CD4-positive, alpha-beta T cell treated with Interleukin-12 subunit alpha and Interleukin-12 subunit beta, for 1 hour (primary cell): Measurements from ENCODE around the gene ZBTB24.
"Not testable (repeated sequence)": the region's sequence is repeated elsewhere in the genome, so short reads cannot be mapped to it uniquely, and the experiment has no call there.

Experiments used
- DNase-seq: peaks from one replicate; pipeline ENCODE4 v3.0.0-alpha.2; 2020

Gene ZBTB24

DNA sequence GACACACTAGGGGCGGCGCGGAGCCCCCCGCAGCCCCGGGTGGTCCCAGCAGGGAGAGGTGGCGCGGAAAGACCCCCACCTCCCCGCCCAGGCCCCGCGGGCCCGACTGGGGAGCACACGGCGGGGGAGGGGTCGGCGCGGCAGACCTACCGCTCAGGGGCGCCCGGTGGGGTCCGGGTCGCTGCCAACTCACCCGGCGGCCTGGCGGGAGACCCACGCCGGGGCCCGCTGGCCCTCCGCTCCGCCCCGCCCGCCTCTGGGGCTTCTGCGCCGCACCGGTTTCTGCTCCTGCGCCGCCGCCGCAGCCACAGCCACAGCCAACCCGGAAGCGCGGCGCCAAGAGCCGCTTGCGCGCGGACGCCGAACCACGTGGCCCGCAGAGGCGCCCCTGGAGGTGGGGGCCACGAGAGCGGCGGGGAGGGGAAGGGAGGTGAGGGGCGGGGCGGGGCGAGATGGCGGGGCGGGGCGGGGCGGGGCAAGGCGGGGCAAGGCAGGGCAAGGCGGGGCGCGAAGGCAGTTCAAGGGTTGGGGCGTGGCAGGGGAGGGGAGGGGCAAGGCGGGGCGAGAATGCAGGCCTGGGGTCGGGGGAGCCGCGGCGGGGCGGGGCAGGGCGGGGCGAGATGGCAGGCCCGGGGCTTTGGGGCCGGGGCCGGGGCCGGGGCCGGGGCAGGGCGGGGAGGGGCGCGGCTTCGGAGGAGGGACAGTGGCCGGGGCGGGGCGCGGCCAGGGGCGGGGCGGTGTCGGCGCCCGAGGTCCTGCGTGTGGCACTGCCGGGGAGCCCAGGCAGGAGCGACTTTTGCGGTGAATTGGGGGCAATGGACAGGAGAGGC lies at the start of gene ZBTB24:
ZBTB24 (minus strand) TSS at position 315 of the 830 bp plus-strand sequence. CDS start 1,193 bp downstream, outside the sequence.
- peak; percentile 92 for DNase-seq

DNA sequence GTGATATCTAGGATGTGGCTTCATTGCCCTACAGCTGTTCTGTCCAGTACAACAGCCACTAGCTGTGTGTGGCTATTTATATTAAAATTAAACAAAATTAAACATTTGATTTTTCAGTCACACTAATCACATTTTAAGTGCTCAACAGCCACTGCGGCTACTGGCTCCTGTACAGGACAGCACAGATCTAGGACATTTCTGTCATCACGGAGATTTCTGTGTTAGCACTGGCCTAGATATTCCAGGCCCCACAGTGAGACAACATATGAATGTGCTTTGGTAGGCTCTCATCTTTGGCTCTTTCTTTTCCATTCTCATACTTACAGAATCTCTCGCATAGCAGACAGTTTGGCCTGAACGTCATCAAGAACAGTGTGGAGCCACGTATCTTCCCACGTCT lies 48.4 kb upstream of the ZBTB24 start:
- DNase-seq = no peak

DNA sequence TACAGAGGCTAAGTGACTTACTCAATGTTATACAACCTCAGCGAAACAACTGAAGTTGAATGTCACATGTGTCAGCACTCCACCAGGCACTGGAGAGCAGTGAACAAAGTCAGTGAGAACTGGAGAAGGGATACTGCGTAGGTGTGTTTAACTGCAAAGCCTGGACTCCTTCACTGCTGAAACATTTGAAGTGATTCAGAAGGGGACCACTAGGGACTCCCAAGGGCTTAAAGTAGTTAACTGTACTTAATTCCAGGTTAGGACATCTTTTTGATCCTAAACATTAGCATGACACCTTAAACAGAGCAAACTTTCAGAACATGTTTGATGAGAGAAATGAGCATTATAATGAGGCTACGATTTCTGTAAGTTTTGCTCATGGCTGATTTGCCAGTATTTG lies 45.0 kb upstream of the ZBTB24 start:
- no peak for DNase-seq

DNA sequence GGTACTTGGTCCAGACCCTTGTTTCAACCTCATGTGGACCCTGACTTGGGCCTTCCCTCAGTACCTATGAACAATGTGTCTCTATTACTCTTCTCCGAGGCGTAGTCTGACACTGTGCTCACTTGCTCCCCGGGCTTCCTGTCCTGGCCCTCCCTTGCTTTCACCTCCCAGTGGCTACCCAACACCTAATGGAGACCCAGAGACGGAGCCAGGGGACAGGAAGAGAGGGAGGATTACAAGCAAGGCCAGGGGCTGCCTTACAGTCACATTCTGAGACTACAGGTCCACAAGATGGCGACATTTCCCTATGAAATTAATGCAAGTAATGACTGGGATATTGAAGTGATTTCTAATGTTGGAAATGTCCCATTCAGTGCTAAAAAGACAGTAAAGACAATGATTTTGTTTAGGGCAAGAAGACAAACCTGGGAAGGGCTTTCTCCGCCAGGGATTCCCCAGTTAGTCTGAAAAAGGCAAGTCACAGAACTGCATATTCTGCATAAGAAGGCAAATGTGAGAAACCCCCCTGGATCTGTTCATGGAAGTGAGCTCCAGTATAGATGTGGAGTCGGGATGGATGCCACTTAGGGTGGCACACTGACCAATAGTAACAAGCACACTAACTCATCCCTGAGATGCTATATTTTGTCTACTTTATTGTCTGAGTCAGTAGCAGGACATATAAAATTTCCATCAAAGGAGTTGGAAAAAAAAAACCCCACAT lies 44.0 kb upstream of the ZBTB24 start:
- DNase-seq = peak; percentile 69

DNA sequence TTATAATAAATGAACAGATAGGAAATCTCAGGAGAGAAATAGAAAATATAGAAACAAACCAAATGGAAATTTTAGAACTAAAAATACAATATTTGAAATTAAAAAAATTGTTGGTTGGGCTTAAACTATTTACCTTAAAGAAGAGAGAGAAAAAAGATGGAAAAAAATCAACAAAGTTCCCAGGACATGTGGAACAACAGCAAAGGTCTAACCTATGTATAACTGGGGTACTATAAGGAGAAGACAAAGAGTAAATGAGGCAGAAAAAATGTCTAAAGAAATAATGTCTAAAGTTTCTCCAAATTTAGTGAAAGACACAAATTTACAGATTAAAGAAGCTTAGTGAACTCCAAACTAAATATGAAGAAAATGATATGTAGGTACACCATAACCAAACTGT lies 41.1 kb upstream of the ZBTB24 start:
- no peak for DNase-seq

DNA sequence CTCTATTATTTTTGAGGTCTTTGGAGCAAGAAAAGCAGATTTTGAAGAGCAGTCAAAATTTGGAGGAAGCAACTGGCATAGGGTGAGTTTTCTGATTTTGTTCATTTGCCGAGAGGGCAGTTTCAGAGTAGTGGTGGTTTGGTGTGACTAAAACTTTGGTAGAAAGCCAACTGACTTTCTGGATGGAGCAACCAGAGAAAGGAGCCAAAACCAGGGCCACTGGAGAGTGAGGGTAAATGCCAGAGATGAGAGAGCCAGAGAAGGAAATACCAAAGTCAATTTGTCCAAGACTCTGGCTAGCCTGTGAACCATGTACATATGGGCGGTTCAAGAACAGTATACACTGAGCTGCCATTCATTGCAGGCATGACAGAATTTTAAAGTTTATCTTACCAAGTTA lies 40.5 kb upstream of the ZBTB24 start:
- no peak for DNase-seq

DNA sequence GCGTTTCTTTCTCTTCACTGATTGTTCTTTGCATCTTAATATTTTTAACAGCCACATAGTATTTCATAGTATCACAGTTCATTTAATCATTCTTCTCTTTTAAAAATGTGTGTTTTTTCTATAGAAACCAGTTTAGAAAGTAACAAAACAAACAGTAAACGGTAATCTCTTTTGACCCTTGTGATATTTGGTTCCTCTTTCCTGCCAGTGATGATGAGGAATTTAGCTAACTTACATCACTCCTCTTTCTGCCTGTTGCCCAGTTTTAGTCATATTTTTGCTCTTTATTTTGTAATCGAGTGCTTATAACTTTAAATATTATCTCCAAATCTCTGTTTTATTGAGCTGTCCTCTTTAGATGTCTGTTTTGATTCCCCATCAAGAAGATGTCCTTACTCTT lies 38.1 kb upstream of the ZBTB24 start:
- no peak for DNase-seq

DNA sequence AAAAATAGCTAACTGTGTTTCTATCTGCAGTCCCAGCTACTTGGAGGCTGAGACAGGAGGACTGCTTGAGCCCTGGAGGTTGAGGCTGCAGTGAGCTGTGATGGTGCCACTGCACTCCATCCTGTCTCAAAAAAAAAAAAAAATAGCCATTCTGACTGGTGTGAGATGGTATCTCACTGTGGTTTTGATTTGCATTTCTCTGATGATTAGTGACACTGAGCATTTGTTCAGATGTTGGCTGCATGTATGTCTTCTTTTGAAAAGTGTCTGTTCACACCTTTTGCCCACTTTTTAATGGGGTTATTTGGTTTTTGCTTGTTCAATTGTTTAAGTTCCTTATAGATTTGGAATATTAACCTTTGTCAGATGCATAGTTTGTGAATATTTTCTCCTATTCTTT lies 36.6 kb upstream of the ZBTB24 start:
- not testable (repeated sequence) for DNase-seq

DNA sequence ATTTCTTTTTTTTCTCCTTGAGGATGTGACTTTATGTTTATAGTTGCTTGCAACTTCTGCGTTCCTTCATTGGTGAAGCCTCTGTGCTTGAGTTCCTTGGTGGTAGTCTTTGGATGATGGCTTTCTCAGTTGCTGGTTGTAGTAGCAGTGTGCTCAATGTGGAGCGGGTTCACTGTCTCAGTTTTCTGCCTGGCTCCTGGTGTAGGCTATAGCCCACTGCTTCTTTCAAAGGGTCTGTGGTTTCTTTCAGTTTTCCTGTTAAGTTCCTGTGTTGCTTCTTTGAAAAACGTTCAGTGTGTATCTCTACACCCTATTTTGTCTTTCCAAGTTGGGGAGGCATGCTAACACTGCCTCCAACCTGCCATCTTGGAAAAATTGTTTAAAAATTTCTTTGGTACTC lies 33.9 kb upstream of the ZBTB24 start:
- no peak for DNase-seq

DNA sequence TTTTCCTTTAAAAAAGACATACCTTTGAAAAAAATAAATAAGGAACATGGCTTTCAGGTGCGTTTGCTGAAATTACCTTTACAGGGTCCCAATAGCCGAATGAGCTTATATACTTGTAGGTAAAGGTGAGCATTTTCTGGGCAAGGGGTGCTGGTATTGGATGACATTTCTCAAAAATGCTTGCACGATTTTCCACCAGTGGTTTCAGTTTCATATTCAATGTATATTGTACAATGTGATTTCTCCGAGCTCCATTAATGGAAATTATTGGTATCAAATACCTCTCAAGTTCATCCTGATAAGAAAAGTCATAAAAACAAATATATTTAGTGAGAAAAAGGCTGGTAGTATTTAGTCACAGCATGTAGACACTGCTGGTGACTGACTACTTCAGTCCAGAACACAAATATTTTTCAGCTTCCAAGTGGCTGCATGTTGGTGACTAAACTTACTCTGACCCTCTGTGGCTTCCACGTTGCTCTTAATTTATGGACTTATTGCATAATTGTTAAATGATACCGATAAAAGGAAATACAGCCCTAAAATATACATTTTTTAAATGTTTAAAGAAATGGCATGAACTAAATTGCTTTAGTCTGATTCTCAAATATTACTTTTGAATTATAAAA lies 32.9 kb upstream of the ZBTB24 start:
- peak; percentile 26 for DNase-seq

DNA sequence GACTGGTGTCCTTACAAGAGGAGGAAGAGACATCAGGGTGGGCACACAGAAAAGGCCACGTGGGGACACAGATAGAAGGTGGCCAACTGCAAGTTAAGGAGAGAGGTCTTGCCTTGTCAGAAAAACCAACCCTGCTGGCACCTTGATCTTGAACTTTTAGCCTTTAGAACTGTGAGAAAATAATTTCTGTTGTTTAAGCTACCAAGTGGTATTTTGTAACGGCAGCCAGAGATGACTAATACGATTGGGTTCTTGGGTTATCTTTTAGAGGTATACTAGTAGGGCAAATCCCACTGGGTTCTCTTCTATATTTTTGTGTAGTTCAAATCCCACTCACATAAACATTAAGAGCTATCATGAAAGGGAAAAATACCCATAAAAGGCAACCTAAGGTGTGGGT lies 31.9 kb upstream of the ZBTB24 start:
- no peak for DNase-seq

DNA sequence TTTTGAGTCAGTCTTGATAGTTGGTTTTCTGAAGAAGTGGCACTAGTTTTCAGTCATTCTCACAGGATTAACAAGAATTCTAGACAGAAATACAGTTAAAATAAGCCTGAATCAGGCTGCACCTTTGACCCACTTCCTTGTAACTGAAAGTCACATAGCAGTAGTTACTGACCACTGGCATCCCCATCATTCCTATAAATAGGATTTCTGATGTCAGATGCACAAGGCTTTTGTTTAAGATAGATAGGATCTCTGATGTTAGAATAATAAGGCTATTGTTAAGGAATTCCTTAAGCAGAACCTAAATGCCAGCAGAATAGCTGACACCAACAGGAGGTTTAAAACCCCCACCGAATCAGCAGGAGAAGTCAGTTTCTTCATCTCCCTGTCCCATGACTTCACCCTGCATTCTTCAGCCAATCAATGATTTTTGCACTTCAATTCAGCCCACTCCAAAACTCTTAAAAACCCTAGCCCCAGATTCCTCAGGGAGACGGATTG lies 30.6 kb upstream of the ZBTB24 start:
- DNase-seq = no peak

DNA sequence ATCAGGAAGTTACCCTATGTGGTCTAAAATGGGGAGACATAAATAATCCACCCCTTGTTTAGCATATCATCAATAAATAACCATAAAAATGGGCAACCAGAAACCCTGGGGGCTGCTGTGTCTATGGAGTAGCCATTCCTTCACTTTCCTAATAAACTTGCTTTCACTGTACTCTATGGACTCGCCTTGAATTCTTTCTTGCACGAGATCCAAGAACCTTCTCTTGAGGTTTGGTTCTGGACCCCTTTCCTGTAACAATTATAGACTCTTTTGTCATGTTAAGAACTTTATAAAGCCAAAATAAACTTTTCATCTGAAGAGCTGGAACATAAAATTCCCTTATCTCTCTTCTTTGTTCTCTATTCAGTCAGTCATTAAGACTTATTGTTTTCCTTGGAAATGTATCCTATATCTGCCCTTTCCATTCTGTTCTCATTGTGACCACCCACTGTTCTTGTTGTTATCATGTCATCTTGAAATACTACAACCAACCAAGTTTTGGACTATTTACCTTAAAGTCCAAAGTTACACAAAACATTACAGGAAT lies 29.3 kb upstream of the ZBTB24 start:
- DNase-seq = no peak

DNA sequence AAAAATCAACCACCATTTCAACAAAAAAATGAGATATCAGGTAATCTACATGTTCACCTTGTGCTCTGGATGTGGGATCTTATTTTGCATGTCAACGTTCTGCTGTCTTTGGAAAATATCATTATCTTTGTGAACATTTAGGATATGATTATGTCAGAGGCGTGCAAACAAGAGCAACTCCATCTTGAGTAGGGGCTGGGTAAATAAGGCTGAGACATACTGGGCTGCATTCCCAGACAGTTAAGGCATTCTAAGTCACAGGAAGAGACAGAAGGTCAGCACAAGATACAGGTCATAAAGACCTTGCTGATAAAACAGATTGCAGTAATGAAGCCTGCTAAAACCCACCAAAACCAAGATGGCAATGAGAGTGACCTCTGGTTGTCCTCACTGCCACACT lies 28.8 kb upstream of the ZBTB24 start:
- no peak for DNase-seq

DNA sequence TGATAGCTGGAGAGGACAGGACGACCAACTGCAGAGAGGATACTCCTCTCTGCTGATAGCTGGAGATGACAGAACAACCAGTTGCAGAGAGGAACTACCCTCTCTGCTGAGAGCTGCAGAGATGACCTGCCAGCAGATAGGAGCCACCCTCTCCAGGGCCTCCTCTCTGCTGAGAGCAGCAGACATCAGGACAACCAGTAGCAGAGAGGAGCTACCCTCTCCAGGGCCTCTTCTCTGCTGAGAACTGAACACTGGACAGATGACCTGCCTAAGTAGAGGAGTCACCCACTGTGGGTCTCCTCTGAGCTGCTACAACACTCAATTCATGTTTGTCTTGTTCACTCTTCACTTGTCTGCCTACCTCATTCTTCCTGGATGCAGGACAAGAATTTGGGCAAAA lies 27.3 kb upstream of the ZBTB24 start:
- no peak for DNase-seq

DNA sequence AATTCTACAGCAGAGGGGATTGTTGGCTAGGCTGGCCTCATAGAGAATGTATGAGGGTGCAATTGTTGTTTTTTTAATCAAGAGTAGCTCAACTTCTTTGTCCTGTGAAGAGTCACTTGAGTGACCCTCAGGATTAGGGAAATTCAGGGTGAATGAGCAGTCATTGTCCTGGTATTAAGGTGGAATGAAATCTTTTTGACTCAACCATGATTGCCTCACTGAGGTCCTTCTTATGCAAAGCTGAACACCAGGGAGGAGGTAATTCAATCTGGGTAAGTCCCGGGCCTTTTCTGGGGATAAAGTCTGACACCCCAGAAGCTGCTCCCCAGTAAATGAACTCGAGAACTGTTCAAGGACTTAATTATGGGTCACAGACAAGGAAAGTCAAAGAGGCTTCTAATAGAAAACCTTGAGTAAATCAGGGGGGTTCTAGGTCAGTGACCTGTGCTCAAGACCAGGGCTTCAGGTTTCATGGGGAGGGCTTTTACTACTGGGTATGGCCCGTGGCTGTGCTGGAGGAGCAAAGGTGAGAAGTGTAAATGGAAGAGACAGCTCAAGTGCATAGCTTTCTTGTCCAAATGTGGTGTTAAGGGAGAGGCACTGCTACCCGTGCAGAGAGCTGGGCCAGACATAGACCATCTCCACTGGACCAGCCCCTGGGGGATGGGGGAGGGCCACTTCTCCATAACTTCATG lies 25.3 kb upstream of the ZBTB24 start:
- DNase-seq = no peak

DNA sequence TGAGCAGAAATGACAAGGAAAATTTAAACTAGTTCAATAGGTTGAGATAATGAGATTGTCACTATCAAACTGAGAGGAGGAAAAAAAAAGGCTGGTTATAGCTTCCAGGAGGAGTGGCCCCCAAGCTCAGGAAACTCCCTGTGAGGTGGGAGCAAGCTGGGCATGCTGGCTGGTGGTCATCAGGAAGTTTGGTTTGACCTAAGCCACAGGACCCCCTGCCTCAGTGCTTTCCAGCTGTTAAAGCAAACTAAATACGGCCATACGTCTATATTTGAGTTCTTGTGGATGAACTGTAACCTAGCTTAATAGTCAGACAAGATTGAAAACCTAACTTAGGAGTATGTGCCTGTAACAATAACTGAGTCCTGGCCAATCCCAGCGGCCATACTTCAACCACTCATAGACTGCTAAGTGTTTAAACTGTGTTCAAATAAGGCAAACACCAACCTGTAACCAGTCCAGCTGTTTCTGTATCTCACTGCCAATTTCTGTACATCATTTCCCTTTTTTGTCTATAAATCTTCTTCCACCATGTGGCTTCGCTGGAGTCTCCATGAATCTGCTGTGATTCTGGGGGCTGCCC lies 24.6 kb upstream of the ZBTB24 start:
- no peak for DNase-seq

DNA sequence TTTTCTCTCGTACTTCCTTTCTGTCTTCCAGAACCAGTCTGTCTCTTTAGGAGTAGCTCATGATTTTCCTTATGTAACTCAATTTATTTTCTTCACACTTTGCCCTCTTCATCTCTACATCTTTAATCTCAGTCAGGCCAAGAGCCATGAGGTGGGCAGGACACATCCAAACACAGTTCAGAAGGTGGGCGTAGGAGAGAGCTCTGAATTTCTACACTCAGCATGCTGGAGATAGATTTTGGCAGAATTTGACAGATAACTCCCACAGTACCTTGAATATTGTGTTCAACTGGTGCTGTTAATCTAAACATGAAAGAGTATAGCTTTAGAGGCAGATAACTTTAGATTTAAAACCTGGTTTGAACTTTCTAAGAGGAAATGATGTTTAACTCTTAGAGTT lies 23.8 kb upstream of the ZBTB24 start:
- DNase-seq = no peak

DNA sequence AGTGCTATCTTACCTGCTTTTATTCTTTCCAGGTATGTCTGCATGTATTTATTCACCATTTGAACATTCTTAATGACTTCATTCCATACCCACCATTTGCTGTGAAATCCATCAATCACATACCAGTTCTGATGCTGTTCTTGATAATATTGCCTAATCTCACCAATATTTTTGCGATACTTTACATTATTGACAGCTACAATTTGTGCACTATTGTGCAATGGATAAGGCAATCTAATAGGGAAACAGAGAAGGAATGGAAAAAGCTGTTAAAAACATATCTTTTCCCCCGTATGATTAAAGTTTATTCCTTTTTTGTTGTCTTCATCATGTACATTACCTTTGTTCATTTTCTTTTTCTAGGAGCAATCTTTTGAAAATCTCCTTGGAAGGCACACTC lies 23.3 kb upstream of the ZBTB24 start:
- DNase-seq = no peak

DNA sequence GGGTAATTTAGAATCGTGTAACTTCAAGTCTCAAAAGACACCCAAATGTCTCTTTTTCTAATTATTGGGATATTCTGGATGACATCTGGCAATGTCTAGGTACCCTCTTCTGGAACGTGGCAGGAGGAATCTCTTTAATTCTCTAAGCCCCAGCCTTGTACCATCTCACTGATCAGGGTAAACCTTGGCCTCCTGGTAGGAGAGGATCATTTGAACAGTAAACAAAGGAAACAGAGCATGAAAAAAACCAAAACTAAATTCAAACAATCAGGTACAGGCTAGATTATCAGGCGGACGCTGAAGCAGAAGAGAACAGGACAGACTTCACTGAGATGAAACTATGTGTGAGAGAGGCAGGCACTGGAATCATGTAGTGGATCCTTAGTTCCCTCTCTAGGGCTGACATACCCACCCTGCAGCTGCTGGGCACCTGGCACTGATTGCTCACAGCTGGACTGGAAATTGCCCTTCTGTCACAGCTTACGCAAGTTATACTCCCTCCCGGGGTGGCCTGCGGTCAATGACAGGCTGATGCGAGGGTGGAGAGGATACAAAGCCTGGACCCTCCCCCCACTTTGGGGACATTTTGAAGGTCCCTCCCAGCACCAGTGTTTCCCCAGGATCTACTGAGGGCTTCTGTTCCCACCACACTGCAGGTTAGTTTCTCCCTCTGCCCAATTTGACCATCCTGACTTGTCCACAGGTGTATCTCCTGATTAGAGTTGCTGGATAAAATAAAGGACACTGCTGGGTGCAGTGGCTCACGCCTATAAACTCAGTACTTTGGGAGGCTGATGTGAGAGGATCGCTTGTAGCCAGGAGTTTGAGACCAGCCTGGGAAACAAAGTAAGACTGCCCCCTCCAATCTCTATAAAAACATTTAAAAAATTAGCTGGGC lies 20.6 kb upstream of the ZBTB24 start:
- DNase-seq = no peak

DNA sequence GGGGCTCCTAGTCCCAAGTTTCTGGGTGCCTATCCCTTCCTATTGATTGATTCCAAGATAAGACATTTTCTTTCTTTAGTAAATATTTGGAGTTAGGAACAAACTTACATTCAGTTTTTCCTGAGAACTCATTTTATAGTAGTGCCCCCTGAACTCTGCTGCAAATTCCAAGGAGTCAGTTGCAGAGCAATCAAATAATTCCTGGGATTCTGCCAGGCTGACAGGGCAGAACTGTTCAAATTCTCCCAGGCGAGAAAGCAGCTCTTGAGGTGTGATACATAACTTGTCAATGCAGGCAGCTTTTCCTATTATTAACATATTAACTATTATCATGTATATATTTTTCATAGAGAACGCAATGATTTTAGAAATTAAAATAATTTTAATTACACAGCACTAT lies 15.9 kb upstream of the ZBTB24 start:
- no peak for DNase-seq
